SKM-1 (cell line): ENCODE data around the gene ITGA11.

Source experiments
- DNase-seq: peaks from one replicate; lab custom pipeline; 2025; ENCODE audit not compliant: unreplicated experiment; lab: John Stamatoyannopoulos, UW

Gene ITGA11, protein sequence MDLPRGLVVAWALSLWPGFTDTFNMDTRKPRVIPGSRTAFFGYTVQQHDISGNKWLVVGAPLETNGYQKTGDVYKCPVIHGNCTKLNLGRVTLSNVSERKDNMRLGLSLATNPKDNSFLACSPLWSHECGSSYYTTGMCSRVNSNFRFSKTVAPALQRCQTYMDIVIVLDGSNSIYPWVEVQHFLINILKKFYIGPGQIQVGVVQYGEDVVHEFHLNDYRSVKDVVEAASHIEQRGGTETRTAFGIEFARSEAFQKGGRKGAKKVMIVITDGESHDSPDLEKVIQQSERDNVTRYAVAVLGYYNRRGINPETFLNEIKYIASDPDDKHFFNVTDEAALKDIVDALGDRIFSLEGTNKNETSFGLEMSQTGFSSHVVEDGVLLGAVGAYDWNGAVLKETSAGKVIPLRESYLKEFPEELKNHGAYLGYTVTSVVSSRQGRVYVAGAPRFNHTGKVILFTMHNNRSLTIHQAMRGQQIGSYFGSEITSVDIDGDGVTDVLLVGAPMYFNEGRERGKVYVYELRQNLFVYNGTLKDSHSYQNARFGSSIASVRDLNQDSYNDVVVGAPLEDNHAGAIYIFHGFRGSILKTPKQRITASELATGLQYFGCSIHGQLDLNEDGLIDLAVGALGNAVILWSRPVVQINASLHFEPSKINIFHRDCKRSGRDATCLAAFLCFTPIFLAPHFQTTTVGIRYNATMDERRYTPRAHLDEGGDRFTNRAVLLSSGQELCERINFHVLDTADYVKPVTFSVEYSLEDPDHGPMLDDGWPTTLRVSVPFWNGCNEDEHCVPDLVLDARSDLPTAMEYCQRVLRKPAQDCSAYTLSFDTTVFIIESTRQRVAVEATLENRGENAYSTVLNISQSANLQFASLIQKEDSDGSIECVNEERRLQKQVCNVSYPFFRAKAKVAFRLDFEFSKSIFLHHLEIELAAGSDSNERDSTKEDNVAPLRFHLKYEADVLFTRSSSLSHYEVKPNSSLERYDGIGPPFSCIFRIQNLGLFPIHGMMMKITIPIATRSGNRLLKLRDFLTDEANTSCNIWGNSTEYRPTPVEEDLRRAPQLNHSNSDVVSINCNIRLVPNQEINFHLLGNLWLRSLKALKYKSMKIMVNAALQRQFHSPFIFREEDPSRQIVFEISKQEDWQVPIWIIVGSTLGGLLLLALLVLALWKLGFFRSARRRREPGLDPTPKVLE

DNA sequence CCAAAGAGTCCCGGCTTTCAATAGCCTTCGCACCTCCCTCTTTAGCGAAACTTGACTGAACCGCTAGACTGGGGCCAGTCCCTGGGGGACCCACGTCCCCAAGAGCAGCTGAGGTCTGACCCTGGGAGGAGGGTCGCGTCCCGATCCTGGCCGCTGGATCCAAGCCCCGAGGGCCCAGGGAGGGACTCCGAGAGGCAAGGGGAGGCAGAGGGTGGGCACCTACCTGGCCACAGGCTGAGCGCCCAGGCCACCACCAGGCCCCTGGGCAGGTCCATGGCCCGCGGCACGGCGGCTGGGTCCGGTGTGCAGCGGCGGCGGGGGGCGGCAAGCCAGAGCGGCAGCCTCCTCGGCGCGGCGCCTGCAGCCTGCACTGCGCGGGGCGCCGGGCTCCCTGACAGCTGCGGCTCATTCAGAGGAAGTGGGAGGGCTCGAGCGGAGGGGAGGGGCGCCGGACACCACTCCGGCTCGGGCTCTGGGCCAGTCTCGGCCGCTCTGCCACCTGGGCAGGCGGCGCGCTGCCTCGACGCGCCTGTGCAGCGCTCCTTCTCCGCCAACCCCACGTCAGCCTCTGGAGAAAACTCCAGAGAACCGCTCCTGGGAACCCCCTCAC is at the start of gene ITGA11:
Gene ITGA11, minus strand, starts transcription at position 372 of the 610 bp plus-strand sequence. Its CDS starts 97 bp downstream, at position 275.
- DNase-seq, result no peak

DNA sequence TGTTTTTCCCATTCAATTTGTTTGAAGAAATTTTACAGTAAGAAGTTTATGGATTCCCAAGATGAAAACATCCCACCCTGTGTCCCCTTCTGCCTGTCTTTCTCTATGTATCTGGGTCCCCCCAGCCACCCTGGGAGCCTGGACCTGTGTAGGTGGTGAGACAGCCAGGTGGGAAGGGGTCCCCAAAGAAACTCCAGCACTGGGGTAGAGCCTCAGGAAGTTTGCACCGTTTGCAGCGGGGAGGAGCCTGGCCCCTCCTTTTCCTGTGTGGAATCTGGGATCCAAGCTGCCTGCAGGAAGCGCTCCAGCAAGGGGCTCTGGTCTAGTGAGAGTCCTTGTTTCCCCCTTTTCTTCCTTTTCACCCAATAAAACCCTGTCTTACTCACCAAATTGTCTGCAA is 49.4 kb upstream of the ITGA11 start:
- no peak for DNase-seq

DNA sequence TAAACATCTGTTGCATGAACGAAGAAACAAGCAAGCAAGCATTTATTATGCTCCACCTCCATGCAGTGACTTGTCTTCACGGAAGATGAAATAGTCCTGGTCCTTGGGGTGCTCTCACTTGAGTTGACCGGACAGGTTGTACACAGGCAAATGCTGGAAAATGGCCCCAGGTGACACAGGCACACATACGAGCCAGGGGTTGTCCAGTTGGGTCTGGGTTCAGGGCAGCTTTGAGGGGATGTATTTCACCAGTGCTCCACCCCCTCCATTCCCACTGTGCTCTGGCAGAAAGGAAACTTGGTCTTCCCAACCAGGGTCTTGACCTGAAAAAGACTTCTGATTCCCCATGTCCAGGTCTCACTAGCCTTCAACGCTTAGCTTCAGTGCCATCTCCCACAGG is 48.3 kb upstream of the ITGA11 start:
- DNase-seq, result no peak

DNA sequence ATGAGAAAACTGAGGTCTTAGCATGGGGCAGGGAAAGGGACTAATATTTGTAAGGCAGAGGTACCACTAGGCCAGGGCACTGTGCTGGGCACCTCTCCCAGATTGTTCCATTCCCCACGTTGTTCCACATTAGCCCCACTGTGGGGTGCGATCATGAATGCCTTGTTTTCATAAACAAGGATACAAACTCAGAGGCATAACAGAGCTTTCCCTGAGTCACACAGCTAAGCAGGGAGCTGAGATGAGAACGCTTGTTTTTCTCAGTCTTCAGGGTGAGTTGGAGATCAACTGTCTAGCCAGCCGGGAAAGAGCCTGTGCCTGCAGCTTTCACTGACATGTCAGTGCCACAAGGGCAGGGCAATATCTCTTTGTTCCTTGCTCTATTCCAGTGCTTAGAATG is 47.9 kb upstream of the ITGA11 start:
- DNase-seq, result no peak

DNA sequence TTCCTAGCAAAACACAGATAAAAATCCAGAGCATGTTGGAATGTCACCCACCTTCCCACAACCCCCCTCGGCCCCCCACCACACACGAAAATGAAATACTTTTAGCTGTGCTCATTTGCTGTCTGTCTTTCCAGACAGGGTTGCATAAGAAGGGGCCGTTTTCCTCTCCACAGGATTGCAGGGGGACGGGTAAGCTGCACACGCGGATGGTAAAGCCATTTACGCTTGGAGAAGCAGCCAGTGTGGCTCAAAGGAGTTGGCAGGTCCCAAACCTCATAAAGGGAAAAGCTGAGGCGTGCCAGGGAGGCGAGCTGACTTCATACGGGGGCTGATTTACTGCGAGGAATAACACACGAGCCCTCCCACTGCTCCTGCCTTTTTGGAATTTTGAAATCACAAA is 47.4 kb upstream of the ITGA11 start:
- DNase-seq, result no peak

DNA sequence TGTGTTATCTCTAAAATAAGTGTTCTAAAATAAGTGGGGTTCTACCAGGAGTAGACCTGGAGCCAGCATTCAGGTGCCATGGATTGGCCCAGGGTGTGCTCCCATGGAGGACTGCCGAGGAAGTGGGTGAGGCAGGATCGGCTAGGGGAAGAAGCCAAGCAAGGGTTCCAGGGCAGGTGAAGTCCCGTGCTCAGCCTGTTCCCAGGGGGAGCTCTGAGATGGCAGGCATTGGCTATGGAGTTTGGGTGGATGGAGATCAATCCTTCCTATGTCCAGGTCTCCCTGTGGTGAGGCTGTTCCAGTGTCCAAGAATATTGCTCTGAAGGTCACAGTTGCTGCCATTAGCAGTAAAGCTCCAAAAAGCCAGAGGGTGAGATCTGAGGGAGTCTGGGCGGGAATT is 46.9 kb upstream of the ITGA11 start:
- no peak for DNase-seq

DNA sequence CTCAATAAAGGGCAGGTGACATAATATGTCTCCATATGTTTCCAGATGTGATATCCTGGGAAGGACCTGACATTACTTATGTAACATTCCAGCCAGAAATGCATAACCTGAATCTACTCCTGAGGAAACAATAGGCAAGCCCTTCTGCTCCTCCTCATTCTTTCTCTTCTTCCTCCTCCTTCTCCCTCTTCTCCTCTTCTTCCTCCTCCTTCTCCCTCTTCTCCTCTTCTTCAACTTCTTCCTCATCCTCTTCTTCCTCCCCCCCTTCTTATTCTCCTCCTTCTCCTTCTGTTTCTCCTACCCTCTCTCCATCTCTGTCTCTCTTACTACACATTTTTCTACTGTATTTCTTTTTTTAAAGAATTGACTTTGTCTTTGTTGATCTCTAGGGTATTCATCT is 43.5 kb upstream of the ITGA11 start:
- no peak for DNase-seq

DNA sequence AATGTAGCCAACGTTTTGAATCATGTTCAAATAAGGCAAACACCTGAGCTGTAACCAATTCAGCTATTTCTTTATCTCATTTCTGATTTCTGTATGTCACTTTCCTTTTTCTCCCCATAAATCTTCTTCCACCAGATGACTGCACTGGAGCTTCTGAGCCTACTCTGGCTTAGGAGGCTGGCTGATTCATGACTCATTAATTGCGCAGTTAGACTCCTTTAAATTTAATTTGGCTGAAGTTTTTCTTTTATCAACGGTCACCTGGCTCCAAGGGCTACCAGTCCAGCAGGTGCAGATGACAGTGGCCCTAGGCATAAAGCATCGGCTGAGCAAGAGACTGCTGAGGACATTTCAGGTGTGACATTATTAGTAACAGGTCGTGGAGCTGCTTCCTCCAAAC is 39.6 kb upstream of the ITGA11 start:
- no peak for DNase-seq

DNA sequence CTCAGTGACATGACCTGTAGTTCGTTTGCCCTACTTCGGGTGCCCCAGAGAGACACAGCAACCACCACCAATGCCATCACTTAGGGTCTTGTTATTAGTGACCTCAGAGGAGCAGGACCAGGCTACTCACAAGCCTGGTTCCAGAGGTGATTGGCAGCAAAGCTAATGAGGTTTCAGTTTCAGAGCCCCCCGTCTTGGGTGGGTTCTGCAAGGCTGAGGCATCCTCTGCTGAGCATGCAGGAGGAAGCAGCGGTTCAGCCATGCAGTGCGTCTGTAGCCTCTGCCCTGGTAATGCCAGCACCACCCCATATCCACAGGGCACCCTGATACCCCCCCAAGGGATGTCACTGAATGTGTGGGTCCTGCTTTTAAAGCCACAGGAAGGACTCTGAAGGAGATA is 39.0 kb upstream of the ITGA11 start:
- DNase-seq, result no peak

DNA sequence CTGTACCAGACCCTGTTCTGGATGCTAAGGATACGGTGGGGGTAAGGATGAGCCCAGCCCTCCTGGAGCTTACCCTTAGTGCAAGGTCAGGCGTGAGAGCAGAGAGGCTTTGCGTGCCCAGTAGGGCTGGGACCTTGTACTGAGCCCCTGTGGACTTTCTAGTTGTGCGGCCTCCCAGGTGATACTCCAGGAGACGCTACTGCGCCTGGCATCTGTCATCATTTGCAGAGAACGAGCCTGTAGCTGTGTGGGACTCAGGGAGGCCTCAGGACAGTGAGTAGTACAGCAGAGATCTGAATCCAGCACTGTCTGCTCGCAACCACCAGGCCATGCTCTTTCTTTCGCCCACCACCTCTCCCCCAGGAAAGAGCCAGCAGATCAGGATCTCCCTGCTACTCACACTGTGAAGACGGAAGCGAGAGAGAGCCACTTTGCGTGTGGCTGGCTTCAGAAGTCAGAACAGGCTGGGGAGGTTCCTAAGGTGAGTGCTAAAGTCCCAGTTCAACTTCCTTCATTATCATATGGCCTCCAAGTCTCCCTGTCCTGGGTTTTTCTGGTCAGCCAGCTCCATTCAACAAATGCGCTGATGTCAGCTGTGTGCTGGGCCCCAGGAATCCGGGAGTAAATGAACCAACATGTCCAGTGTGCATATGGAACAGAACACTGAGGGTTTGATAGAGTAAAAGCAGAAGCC is 38.2 kb upstream of the ITGA11 start:
- no peak for DNase-seq

DNA sequence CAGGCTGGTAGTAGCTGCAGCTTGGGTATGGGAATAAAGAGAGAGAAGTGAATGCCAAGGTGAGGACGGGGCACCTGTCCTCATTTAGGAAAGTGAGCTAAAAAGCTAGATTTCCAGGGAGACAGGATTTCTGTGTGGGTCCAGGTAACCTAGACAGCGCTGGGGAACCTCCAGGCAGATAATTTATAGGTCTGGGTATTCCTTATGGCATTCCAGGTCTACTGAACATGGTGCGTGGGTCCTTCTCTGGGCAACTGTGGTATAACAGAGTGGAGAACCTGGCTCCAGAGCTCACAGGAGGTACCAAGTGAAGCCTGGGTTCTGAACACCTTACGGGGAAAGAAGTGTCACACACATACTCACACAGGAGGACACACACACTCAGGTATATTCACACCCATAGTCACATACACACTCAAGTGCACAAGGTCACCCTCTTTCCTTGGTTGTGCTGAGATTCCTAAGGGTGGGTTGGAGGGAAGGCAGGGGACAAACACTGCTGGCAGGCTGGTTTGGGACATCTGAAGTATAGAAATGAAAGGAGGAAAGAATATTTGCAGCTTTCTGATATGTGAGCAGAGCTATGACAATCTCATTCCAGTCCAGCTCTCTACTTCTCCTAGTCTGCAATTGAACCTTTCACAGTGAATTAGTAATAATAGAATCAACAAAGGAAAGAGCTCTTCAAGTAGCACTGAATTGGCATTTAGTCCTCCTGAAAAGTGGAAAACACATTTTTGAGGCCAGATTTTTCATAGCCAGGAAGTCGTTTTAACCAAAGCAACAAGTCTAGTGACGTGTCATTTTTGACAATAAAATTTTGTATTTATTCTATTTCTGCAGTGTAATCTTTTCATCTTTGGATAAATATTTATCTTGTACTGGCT is 37.4 kb upstream of the ITGA11 start:
- no peak for DNase-seq

DNA sequence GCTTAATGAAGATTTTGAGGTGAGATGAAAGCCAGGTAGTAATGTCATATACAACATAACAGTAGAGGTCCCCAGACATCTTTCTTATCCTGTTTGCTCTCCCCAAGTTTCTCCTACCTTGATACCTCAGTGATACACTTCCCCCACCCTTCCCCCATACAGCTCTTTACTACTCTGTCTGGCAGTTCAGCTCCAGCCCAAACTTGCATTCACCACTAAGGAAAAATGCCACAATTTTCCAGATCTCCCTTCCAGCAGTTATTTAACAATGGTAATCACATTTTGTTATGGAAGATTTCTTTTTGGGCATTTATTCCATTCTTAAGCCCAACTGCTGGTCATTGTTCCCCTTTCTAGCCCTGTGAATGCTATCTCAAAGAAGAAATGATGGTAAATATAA is 34.9 kb upstream of the ITGA11 start:
- no peak for DNase-seq

DNA sequence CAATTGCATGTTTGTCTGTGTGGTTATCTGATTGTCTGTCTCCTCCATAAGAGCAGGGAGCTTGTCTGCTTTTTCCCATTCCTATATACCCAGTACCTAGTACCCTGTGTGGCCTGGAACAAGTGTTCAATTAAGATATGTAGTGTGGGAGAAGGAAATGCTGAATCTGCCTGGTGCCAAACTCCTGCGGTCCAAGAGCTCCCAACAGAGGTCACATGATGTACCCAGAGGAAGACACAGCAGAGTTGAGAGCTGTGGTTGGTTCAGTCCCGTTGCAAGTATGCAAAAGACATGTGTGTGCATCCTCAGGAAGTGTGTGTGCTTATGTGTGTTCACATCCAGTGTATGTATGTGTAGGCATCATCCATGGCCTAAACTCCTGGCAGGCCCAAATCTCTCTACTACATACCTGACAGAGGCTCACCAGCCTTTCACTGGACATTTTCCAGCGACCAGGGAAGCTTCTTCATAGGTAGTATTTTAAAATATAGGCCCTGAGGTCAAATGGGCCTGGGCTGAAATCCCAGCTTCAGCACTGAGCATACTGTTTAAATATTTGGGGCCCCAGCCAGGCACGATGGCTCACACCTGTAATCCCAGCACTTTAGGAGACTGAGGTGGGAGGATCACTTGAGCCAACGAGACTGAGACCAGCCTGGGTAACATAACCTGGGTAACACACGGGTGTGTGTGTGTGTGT is 34.0 kb upstream of the ITGA11 start:
- DNase-seq, result no peak

DNA sequence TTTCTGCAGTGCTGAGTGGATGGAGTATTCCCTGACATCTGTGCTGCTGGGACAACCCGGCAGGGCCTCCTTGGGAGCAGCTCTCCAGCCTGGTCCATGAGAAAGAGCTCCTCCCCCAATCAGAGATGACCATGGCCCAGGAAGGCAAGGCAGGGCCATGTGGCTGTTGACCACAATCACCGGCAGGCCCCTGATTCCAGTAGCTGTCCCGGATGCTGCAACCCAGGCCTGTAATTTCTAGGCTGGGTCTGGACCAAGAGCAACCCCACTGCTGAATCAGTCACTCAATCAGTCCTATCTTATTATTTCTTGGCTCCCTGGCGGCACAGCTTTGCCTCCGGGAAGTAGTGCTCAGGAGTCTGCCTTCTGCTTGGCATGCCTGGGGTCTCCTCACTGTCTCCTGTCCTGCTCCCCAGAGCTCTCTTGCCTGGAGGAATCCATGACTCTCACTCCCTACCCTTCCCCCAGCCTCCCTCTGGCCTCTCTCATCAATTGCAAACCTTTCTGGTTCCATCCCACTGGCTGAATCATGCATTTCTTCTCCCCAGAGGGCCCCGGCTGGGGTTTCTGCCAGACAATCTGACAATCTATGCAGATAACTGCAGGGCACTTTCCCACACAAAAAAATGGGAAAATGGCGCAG is 32.6 kb upstream of the ITGA11 start:
- no peak for DNase-seq

DNA sequence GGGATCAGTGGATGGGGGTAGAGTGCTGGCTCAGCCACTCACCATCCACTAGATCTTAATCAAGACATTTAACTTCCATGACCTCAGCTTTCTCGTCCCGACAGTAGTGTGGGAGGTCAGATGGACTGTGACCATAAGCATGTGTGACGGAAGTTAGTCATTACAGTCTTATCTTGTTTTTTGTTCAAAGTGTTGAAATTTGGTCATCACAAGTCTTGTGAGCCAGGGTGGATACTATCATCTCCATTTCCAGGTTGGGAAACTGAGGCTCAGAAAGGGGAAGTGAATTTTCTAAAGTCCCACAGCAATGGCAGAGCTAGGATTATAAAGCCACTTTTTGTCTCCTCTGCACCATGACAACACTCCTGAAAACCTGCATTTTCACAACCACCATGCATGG is 32.0 kb upstream of the ITGA11 start:
- DNase-seq, result no peak

DNA sequence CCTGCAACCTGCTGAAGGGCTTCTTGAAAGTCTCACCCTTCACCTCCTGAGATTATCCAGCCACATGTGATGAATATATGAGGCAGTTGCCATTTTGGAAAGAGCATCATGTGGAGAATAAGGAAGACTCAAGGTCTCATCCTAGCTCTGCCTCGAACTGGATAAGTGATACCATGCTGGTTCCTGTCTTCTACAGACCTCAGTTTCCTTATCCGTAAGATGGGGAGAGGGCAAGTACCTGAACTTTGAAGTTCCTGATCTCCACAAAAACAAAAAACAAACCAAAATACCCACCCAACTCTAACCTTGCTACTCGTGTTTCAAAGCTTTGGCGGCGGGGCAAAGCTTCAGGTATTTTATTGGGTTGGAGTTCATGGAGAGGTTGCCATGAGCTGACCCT is 31.5 kb upstream of the ITGA11 start:
- no peak for DNase-seq

DNA sequence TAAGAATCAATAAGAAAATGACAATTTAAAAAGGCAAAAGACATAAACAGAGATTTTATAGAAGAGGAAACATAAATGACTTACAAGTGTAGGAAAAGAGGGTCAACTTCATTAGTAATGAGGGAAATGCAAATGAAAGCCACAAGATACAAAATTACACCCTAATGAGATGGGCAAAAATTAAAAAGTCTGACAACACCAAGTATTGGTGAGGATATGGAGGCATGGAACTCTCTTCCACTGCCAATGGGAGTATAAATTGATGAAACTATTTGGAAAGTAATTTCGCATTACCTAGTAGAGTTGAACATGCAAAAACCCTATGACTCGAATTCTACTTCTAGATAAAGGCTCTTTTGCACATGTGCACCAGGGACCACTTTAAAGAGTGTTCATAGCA is 28.2 kb upstream of the ITGA11 start:
- DNase-seq, result no peak

DNA sequence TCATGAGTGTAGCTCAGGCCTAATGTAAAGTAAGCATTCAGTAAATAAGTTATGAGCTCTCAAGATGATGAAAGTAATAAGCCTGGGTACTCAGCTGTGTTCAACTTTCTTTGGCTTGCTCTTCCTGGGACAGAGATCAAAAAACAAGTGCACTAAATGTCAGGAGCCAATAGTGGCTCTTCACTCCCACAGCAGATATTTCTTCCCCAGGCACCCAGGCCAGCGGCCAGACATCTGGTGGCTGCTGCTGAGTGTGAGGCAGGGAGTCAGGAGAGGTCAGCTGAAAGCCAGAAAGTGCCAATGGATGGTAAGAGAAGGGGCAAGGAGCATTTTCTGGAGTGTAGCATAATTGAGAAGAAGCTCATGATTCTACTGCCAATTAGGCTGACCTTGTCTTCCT is 18.2 kb upstream of the ITGA11 start:
- no peak for DNase-seq

DNA sequence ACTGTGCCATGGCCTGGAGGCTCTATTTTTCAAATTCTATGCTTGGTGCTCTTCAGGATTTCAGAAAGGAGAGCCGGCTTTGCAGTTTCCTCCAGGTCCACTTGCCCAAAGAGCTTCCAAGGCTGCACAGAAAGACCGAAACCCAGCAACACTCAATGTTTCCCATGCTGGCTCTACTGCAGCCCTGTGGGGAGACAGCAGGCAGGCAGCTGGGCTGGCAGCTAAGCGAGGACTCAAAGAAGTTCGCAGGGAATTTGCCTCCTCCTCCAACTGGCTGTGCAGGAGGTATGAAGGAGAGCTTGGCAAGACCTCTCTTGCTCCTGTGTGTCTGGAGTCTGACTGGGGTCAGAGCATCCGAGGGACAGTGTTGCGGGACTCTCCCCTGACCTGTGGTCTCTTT is 17.4 kb upstream of the ITGA11 start:
- DNase-seq, result no peak
